ENCODE measurements around the gene NCDN. TPM values are rescaled to one million over a fixed set of nuclear protein-coding genes. Genes with fewer than 3 reads are reported as not detected.

NCDN gene
- total RNA-seq, 2 donors from 2014 or later, result 14.3 to 20.1 TPM

DNA sequence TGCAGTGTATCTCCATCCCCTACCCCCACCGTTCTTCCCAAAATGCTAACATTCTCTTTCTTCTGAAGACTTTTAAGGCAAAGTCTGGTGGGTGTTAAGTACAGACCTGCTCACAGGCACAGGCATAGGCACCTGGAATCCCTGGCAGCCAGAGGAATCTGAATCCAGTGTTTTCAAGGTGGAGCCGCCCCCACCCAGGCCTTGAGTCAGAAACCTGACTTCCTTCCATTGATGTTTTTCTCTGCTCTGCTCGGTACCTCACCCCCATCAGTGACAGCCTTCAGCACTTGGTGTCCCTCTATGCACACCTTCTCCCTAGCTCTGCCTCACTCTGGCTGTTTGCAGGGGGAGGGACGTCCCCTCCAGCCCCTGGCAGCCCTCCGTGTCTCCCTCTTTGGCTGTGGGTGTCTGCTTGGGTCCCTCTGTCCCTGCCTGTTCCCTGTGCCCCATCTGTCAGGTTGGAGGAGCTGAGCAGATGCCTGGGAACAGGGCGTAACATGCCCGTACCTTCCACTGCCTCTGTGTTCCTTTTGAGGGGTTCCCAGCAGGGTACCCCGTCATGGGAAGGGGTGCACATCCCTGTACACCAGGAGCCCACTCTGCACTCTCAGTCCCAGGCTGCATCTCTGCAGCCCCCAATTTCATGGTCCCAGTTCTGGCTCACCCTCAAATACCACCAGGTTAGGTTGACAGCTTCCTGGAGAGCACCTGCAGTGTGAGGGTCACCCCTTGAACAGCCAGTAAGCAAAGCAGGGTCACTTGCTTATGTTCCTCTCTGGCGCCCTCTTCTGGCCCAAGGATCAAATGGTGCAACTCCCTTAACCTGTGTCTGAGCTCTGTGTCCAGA, 6.7 kb downstream of the NCDN start:
- H3K27ac ChIP-seq, result no peak overlapping the region
- peaks cover 18% of the 10 kb centered on the region for H3K4me1 ChIP-seq
- H3K36me3 ChIP-seq (replicated peaks in 1 of 2; ENCODE audit: insufficient read depth in 1 of 2, low read depth in 2 of 2), result no peaks in the 10 kb centered on the region
- H3K4me3 ChIP-seq, result no peak overlapping the region
- intact Hi-C loops (cut with DNase I), result no loop called here
- peak; percentile 83 to 89 (median 86) for DNase-seq
- no peaks in the 10 kb centered on the region for H3K27me3 ChIP-seq
- ATAC-seq, result peak; percentile 54
- 68 to 69% methylated on average over 9 of the region's 9 CpGs for WGBS, 2 donors
- H3K9me3 ChIP-seq, result no peaks in the 10 kb centered on the region
- no peak for TF ChIP-seq POLR2A (IDR thresholded peaks at IDR 0.05)
- TF ChIP-seq, protein P1, sequence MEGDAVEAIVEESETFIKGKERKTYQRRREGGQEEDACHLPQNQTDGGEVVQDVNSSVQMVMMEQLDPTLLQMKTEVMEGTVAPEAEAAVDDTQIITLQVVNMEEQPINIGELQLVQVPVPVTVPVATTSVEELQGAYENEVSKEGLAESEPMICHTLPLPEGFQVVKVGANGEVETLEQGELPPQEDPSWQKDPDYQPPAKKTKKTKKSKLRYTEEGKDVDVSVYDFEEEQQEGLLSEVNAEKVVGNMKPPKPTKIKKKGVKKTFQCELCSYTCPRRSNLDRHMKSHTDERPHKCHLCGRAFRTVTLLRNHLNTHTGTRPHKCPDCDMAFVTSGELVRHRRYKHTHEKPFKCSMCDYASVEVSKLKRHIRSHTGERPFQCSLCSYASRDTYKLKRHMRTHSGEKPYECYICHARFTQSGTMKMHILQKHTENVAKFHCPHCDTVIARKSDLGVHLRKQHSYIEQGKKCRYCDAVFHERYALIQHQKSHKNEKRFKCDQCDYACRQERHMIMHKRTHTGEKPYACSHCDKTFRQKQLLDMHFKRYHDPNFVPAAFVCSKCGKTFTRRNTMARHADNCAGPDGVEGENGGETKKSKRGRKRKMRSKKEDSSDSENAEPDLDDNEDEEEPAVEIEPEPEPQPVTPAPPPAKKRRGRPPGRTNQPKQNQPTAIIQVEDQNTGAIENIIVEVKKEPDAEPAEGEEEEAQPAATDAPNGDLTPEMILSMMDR (IDR thresholded peaks at IDR 0.05), result peak; percentile 45 to 73 (median 65)

DNA sequence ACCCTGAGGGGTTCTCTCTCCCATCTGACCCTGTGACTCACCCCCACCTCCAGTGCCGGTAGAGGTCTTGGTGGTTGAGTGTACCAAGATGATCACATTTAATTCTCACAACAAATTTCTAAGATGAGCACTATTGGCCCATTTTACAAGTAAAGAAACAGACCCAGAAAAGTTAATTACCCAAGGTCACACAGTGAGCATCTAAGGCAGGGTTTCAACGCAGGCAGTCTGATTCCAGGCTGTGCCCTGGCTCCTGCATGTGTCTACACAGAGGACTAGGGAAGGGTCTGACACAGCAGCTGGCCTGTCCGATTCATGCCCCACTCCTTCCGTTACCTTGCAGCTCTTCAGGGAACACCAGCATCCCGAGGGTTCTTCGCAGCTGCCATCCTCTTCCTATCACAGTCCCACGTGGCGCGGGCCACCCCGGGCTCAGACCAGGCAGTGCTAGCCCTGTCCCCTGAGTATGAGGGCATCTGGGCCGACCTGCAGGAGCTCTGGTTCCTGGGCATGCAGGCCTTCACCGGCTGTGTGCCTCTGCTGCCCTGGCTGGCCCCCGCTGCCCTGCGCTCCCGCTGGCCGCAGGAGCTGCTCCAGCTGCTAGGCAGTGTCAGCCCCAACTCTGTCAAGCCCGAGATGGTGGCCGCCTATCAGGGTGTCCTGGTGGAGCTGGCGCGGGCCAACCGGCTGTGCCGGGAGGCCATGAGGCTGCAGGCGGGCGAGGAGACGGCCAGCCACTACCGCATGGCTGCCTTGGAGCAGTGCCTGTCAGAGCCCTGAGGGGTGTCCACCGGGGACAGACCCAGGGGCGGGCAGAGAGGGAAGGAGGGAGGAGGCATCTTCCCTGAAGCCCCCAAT, 7.5 kb downstream of the NCDN start:
- no peak for TF ChIP-seq POLR2A (IDR thresholded peaks at IDR 0.05)
- TF ChIP-seq, protein P1 (IDR thresholded peaks at IDR 0.05), result no peak
- H3K27ac ChIP-seq, result no peak overlapping the region
- WGBS, 2 donors, result 80 to 83% methylated on average over 24 of the region's 28 CpGs
- H3K27me3 ChIP-seq, result no peaks in the 10 kb centered on the region
- H3K9me3 ChIP-seq, result no peaks in the 10 kb centered on the region
- DNase-seq (no peak), ATAC-seq (no peak)
- H3K4me3 ChIP-seq, result no peak overlapping the region
- H3K4me1 ChIP-seq, result peaks cover 16% of the 10 kb centered on the region
- H3K36me3 ChIP-seq (replicated peaks in 1 of 2; ENCODE audit: insufficient read depth in 1 of 2, low read depth in 2 of 2), result no peaks in the 10 kb centered on the region
- intact Hi-C loops (cut with DNase I), result loop anchor here (5.0 kb wide), 2 partner anchors 113 to 207 kb away; no protein-coding TSS in a partner anchor

DNA sequence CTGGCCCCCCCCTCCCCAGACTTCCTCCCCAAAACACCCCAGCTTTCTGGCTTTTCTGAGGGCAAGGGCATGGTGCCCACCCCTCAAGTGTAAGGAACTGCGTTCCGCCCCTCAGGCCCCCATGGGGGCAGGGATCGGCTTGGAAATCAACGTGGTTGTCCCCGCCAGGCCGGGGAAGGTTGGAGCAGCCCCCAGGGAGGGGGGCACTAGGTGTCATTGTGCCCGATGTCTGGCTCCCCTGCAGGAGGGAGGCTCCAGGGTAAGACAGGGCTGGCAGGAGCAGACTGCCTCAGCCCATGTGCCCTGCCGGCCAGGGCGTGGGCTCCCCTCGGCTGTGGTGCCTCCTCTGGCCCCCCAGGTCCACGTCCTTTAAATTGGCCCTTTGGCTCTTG, 8.1 kb downstream of the NCDN start:
- Histone ChIP-seq H3K27ac (no peak overlapping the region), H3K27me3 (no peaks in the 10 kb centered on the region), H3K9me3 (no peaks in the 10 kb centered on the region), H3K4me1 (peaks cover 10% of the 10 kb centered on the region), H3K36me3 (replicated peaks in 1 of 2; ENCODE audit: insufficient read depth in 1 of 2, low read depth in 2 of 2) (no peaks in the 10 kb centered on the region), H3K4me3 (no peak overlapping the region)
- ATAC-seq, result no peak
- DNase-seq, result no peak
- intact Hi-C loops (cut with DNase I), result loop anchor here (5.0 kb wide), 2 partner anchors 113 to 207 kb away; no protein-coding TSS in a partner anchor
- WGBS, 2 donors, result 88 to 94% methylated on average over 3 to 11 of the region's 11 CpGs
- TF ChIP-seq POLR2A (IDR thresholded peaks at IDR 0.05), result no peak
- TF ChIP-seq, protein P1 (IDR thresholded peaks at IDR 0.05), result no peak

DNA sequence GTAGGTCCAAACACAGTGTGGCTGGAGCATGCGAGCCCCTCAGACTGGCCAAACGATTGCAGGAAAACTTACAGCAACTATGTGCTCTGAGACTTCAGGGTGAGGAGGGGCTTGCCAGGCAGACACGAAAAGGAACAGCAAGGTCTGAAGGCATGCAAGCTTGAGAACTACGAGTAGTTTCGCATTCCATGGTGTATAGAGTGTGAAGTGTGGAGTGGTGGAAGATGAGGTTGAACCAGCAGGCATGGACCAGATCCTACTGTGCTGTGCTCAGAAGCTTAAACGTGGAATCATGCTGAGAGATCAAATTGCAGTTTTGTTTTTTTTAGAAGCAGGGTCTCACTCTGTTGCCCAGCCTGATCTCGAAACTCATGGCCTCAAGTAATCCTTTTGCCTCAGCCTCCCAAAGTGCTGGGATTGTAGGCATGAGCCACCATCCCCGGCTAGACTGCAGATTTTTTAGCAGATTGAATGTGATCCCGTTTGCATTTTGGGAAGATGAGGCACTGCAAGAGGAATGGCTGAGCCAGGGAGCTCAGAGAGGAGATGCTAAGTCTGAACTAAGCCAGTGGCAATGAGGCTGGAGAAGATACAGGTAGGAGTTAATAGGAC, 10.5 kb downstream of the NCDN start:
- H3K9me3 ChIP-seq, result no peaks in the 10 kb centered on the region
- intact Hi-C loops (cut with DNase I), result loop anchor here (5.0 kb wide), 2 partner anchors 116 to 204 kb away; no protein-coding TSS in a partner anchor

More for the DNA sequence above, 10.5 kb downstream of the NCDN start:
- 49 to 65% methylated on average over 9 of the region's 9 CpGs for WGBS, 2 donors
- no peak for ATAC-seq
- TF ChIP-seq, protein P1 (IDR thresholded peaks at IDR 0.05), result no peak
- no peak for TF ChIP-seq POLR2A (IDR thresholded peaks at IDR 0.05)
- H3K27ac ChIP-seq, result no peak overlapping the region
- DNase-seq, result no peak
- H3K36me3 ChIP-seq (replicated peaks in 1 of 2; ENCODE audit: insufficient read depth in 1 of 2, low read depth in 2 of 2), result no peaks in the 10 kb centered on the region
- H3K27me3 ChIP-seq, result no peaks in the 10 kb centered on the region
- H3K4me3 ChIP-seq, result no peak overlapping the region
- H3K4me1 ChIP-seq, result peaks cover 6% of the 10 kb centered on the region
